MM.1S (cell line): ENCODE data around the gene KLK10.
A peak's percentile ranks its signal among the peaks of the same experiment; 100 is the strongest.

Experiments
- DNase-seq: peaks from one replicate; pipeline ENCODE4 v3.0.0-alpha.2; 2015
- H2AFZ ChIP-seq: fragments of 300-600 bp; sonication (generic); 2 replicates; pipeline ENCODE4 v1.6.0; 2016; ENCODE audit warnings: antibody characterized with exemption, low read length
- H3F3A ChIP-seq: fragments of 300-600 bp; sonication (generic); 2 replicates; pipeline ENCODE4 v1.6.1; 2016; ENCODE audit warnings: mild to moderate bottlenecking, antibody characterized with exemption, low read length, moderate library complexity, mixed read lengths; ENCODE audit not compliant: insufficient read depth
- H3K27ac ChIP-seq: fragments of 300-600 bp; sonication (generic); 2 replicates; pipeline ENCODE4 v1.5.1; 2016; ENCODE audit warnings: mild to moderate bottlenecking, low read length
- H3K27me3 ChIP-seq: fragments of 300-600 bp; sonication (generic); replicated peaks from 2 replicates; pipeline ENCODE4 v1.6.0; 2016; ENCODE audit warnings: low read length; ENCODE audit not compliant: insufficient read depth
- H3K36me3 ChIP-seq: fragments of 300-600 bp; sonication (generic); replicated peaks from 2 replicates; pipeline ENCODE4 v1.6.1; 2016; ENCODE audit warnings: mild to moderate bottlenecking, low read length, mixed read lengths; ENCODE audit not compliant: insufficient read depth
- H3K4me1 ChIP-seq: fragments of 300-600 bp; sonication (generic); 2 replicates; pipeline ENCODE4 v1.6.1; 2016; ENCODE audit warnings: low read length, mixed read lengths
- H3K4me2 ChIP-seq: fragments of 300-600 bp; sonication (generic); 2 replicates; pipeline ENCODE4 v1.6.0; 2016; ENCODE audit warnings: low read depth, low read length
- H3K4me3 ChIP-seq: fragments of 300-600 bp; sonication (generic); 2 replicates; pipeline ENCODE4 v1.5.1; 2016; ENCODE audit warnings: low read length, mixed read lengths
- H3K79me2 ChIP-seq: fragments of 300-600 bp; sonication (generic); 2 replicates; pipeline ENCODE4 v1.6.1; 2016; ENCODE audit warnings: mixed run types, low read length, mixed read lengths
- H3K9ac ChIP-seq: fragments of 300-600 bp; sonication (generic); 2 replicates; pipeline ENCODE4 v1.6.1; 2016; ENCODE audit warnings: low read length, mixed read lengths
- H3K9me2 ChIP-seq: fragments of 300-600 bp; sonication (generic); replicated peaks from 2 replicates; pipeline ENCODE4 v1.6.1; 2016; ENCODE audit warnings: mild to moderate bottlenecking, low read length, mixed read lengths; ENCODE audit not compliant: insufficient read depth
- H3K9me3 ChIP-seq: fragments of 300-600 bp; sonication (generic); replicated peaks from 2 replicates; pipeline ENCODE4 v1.6.1; 2016; ENCODE audit warnings: mild to moderate bottlenecking, low read length, mixed read lengths; ENCODE audit not compliant: insufficient read depth
- H4K20me1 ChIP-seq: fragments of 300-600 bp; sonication (generic); 2 replicates; pipeline ENCODE4 v1.6.1; 2016; ENCODE audit warnings: mild to moderate bottlenecking, low read length, moderate library complexity, mixed read lengths; ENCODE audit not compliant: insufficient read depth
- CTCF ChIP-seq: fragments of 300-600 bp; sonication (generic); IDR thresholded peaks from 2 replicates; pipeline ENCODE4 v1.5.1; 2016; ENCODE audit warnings: antibody characterized with exemption, low read length, mixed read lengths
- EZH2 ChIP-seq: fragments of 300-600 bp; sonication (generic); optimal IDR thresholded peaks from 2 replicates; pipeline ENCODE3; 2017; ENCODE audit warnings: low read depth, mild to moderate bottlenecking, antibody characterized with exemption, low read length, mixed read lengths
- EZH2phosphoT487 ChIP-seq: fragments of 300-600 bp; sonication (generic); IDR thresholded peaks from 2 replicates; pipeline ENCODE4 v1.6.1; 2018; ENCODE audit warnings: antibody characterized with exemption, low read length

KLK10 gene

DNA sequence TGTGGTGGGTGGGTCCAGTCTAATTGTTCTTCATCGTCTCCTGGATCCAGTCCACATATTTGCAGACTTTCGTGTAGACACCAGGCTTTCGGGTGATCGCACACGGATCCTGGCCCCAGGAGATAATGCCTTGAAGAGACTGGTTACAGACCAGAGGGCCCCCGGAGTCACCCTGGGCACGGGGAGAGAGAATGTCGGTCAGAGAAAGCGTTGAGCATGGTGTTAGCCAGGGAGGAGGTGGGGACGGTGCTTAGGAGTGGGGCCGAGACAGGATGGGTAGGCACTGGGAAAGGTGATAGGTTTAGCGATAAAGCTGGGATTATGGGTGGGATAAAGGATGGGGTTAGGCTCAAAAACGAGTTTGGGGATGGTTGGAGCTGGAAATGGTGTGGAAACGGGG is 3.0 kb upstream of the KLK10 start:
- H3F3A ChIP-seq = no peaks in the 10 kb centered on the region
- H3K4me2 ChIP-seq = no peak overlapping the region
- peaks cover 14% of the 10 kb centered on the region for H3K27me3 ChIP-seq
- H3K36me3 ChIP-seq = no peaks in the 10 kb centered on the region
- H3K27ac ChIP-seq = no peak overlapping the region
- no peak overlapping the region for H3K9ac ChIP-seq
- no peaks in the 10 kb centered on the region for H3K4me1 ChIP-seq
- no peaks in the 10 kb centered on the region for H3K9me2 ChIP-seq
- TF ChIP-seq EZH2 (no peak), EZH2phosphoT487 (no peak), CTCF (no peak)
- no peaks in the 10 kb centered on the region for H3K79me2 ChIP-seq
- no peak overlapping the region for H2AFZ ChIP-seq
- no peaks in the 10 kb centered on the region for H3K9me3 ChIP-seq
- no peak for DNase-seq
- no peaks in the 10 kb centered on the region for H4K20me1 ChIP-seq
- H3K4me3 ChIP-seq = no peak overlapping the region

DNA sequence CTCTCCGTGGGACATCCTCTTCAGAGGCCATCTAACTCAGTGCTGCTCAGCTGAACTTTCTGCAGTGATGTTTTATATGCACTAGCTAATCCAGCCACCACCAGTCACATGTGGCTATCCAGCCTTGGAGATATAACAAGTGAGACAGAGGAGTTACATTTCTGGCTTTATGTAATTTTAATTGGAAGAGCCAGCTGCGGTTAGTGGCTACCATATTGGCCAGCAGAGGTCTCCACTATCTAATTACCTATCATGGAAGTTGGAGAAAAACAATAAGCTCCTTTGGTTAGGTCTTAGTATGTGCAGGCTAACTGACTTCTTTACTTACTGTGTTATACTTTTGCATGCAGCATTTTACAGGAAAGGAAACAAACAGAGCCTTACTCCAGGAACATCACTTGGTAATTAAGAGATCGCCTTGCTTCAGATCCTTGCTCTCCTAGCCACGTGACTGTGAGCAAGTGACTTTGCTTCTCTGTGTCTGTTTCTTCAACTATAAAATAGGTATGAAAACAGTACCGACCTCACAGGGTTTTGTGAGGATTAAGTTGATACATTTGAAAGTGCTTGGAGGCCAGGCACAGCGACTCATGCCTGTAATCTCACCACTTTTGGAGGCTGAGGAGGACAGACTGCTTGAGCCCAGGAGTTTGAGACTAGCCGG is 1.6 kb upstream of the KLK10 start:
- Histone ChIP-seq H3K4me2 (no peak overlapping the region), H2AFZ (no peak overlapping the region), H3K79me2 (no peaks in the 10 kb centered on the region), H3F3A (no peaks in the 10 kb centered on the region), H4K20me1 (no peaks in the 10 kb centered on the region), H3K27me3 (peaks cover 9% of the 10 kb centered on the region), H3K4me3 (no peak overlapping the region), H3K27ac (no peak overlapping the region), H3K9me2 (no peaks in the 10 kb centered on the region), H3K36me3 (no peaks in the 10 kb centered on the region), H3K9ac (no peak overlapping the region), H3K9me3 (no peaks in the 10 kb centered on the region), H3K4me1 (no peaks in the 10 kb centered on the region)
- no peak for TF ChIP-seq EZH2
- peak; percentile 55 for TF ChIP-seq CTCF
- peak; percentile 17 for DNase-seq

- H3K4me3 ChIP-seq = no peak overlapping the region
- no peaks in the 10 kb centered on the region for H3F3A ChIP-seq
- no peaks in the 10 kb centered on the region for H3K79me2 ChIP-seq
- no peaks in the 10 kb centered on the region for H3K36me3 ChIP-seq
- peaks cover 9% of the 10 kb centered on the region for H3K27me3 ChIP-seq
- H3K9me2 ChIP-seq = no peaks in the 10 kb centered on the region
- H3K4me1 ChIP-seq = no peaks in the 10 kb centered on the region
- no peaks in the 10 kb centered on the region for H3K9me3 ChIP-seq
- H3K4me2 ChIP-seq = no peak overlapping the region
- no peaks in the 10 kb centered on the region for H4K20me1 ChIP-seq
- DNase-seq = no peak
- TF ChIP-seq CTCF = no peak
- no peak for TF ChIP-seq EZH2
- no peak for TF ChIP-seq EZH2phosphoT487
- no peak overlapping the region for H2AFZ ChIP-seq
- H3K9ac ChIP-seq = no peak overlapping the region
- no peak overlapping the region for H3K27ac ChIP-seq
These were observed 565 bp downstream of the KLK10 start for GRCh38 chr19:51018745-51019543.
